T-helper 22 cell (primary cell): ENCODE measurements around the gene AHRR.
"Not testable (repeated sequence)": the region's sequence is repeated elsewhere in the genome, so short reads cannot be mapped to it uniquely, and the experiment has no call there.

Experiments
- DNase-seq: peaks from one replicate; pipeline ENCODE4 v3.0.0-alpha.2; 2020; ENCODE audit warnings: low read depth

AHRR gene

DNA sequence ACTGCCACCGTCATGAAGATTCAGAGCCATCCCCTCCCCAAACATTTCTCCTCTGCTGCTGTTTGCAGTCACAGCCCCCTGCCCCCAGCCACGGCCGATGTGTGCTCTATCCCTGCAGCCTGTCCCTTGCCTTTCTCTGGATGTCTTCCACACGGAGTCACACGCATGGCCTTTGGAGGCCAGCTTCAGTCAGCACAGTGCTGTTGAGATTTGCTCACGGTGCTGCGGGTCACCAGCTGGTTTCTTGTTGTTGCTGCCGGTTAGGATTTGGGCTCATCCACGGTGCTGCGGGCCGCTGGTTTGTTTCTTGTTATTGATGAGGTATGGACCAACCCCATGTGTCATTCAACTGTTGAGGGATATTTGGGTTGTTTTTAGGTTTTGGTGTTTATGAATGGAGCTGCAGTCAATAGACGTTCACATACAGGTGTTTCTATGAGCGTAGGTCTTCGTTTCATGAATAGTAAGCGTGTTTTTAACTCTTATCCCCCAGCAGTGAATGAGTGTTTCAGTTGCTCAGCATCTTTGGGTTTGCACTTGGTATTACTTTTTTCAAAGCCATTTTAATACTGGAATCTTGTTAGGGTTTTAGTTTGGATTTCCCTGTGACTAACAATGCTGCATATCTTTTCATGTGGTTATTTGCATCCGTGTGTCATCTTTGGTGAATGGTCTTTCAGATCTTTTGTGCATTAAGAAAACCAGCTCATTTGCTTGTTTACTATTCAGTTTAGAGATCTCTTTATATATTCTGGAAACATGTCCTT, 57.6 kb downstream of the AHRR start:
- no peak for DNase-seq

DNA sequence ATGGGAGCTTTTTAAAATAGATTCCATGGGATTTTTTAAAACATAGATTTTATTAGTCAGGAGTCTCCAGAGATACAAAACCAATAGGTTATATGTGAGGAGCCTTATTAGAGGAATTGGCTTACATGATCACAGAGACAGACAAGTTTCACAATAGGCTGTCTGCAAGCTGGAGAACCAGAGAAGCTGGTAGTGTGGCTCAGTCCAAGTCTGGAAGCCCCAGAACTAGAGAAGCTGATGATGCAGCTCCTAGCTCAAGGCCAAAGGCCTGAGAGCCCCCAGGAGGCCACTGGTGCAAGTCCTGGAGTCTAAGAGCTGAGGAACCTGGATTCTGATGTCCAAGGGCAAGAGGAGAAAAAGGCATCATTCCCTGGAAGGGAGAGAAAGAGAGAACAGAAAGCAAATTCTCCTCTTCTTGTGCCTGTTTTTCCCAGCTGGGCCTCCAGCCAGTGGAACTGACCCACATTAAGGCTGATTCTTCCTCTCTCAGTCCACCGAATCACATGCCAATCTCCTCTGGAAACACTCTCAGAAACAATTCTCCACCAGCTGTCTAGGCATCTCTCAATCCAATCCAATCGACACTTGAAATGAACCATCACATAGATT, 59.3 kb downstream of the AHRR start:
- no peak for DNase-seq

DNA sequence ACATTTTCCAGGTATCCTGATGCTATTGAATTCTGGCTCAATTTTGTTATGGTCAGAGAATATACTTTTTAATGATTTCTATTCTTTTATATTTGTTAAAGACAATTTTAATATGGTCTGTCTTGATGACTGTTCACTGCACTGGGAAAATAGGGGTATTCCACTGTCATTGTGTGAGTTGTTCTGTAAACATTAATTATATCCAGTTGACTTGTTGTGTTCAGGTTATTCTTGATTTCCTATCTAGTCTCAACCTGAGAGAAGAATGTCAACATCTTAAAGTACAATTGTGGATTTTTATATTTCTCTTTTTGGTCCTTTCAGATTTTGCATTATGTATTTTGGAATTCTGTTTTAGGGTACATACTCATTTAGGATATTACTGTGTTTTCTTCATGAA, 61.6 kb downstream of the AHRR start:
- no peak for DNase-seq

- DNase-seq, result no peak
Observed at GRCh38 chr5:383621-384020, 62.1 kb downstream of the AHRR start.

DNA sequence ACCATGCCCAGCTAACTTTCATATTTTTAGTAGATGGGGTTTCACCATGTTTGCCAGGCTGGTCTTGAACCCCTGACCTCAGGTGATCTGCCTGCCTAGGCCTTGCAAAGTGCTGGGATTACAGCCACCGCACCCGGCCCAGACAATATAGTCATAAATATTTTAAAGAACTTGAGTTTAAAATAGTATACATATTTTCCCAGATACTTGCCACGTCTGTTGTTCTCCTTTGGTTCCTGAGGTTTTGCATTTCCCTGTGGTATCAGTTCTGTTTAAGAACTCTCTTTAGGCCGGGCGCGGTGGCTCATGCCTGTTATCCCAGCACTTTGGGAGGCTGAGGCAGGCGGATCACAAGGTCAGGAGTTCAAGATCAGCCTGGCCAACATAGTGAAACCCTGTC, 63.1 kb downstream of the AHRR start:
- not testable (repeated sequence) for DNase-seq

DNA sequence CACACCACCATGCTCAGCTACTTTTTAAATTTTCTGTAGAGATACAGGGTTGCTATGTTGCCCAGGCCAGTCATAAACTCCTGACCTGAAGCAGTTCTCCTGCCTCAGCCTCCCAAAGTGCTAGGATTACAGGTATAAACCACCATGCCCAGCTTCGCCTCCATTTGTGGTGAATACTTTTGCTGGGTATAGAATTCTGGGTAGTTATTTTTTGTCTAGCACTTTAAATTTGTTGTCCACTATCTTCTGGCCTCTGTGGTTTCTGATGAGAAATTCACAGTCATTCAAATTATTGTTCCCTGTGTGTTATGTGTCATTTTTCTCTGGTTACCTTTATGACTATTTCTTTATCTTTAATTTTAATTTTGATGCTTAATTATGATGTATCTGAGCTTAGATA, 63.8 kb downstream of the AHRR start:
- DNase-seq, result no peak

DNA sequence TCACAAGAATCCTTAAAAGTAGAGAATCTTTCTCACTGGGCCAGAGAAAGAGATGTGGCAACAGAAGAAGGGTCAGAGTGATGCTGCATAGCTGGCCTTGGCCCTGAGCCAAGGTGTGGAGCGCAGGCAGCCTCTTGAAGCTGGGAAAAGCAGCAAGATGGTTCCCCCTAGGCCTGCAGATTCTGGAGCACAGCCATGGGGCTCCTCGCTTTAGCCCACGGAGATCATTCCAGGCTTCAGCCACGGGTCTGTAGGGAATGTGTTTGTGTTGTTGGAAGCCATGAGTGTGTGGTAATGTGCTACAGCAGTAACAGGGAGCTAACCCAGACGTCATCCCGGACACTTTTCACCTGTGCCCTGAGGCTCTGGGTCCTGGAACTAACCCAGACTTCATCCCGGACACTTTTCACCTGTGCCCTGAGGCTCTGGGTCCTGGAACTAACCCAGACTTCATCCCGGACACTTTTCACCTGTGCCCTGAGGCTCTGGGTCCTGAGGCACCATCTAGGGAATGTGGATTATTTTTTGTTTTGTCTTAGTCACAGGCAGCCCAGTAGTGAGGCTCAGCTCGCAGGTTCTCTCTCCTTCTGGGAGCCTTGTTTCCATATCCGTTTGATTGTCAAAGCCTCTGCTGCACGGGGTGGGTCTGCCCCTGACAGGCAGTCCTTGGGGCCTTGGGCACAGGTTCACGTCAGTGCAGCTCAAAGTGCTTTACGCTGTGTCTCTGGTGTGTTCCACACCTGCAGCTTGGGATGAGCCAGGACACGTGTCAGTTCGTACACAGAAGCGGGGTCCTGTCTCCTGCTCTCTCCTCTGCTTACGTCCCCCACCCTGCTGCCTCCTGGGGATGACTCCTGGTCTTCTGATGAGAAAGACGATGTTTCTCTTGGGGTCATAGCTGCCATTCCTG, 65.2 kb downstream of the AHRR start:
- DNase-seq, result no peak

- DNase-seq, result no peak
Observed at GRCh38 chr5:387491-388265, 66.2 kb downstream of the AHRR start.

DNA sequence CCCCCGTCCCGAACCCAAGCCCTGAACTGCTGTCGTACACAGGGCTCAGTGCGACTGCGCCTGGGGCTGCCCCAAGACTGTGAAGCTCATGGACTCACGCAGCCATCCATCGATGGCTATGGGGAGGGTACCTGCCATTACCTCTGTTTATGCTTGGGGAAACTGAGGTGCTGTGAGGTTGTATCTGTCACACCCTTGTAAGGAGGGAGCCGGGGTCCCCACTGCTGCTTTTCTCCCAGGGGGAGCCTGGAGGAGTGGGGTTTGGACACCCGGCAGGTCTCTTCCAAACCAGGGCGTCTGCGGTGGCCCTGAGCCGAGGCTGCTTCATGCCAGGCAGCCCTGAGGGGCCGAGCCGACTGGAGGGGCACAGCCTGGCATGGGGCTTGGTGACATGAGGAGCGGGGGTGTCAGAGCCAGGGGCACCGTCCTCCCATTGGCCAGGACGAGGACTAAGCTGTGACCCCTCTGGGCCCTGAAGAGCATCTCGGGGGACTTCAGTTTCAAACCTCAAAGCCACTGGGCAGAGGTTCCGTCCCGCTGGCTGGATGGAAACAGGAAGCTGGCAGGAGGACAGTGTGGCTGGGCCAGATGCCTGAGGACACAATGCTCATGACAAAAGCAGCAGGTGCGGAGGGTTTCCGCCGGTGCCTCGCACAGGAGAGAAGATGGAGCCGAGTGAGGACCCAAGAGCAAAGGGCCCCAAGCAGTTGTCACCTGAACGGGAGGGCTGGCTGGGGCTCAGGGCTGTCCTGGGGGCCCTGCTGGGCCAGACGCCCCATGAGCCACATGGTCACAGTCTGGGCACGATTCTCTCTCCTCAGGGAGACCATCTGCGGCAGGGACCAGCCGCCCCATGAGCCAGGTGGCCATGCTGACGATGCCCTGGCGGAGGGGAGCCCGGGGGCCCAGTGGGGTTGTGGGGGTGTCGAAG, 67.0 kb downstream of the AHRR start:
- no peak for DNase-seq

DNA sequence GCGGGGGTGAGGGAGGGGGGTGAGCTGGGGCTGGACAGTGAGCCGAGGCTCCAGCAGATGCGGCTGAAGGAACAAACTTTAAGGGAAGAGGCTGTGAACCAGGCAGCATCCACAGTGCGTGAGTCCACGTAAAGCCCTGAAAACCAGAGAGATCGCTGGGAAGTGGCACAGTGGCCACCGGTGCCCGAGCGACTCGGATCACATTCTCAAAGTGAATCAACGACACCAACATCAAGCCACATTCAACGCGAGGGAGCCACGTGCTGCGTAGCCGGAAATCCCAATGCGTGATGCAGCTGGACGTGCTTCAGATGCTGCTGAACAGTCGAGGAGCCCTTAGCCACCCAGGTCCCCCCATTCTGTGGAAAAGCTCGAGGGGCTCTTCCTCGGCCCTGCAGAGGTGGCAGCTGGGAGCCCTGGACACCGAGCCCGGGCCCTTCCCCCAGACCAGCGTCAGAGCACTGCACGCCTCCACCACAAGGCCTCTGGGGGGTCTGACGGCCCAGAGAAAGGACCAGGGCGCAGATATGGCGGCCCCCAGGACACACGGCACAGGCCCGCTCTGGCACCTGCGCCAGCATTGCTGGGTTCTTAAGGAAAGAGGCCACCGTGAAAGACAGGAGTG, 67.8 kb downstream of the AHRR start:
- DNase-seq, result no peak

GRCh38 chr5:389891-390622, 68.5 kb downstream of the AHRR start:
- DNase-seq, result no peak

DNA sequence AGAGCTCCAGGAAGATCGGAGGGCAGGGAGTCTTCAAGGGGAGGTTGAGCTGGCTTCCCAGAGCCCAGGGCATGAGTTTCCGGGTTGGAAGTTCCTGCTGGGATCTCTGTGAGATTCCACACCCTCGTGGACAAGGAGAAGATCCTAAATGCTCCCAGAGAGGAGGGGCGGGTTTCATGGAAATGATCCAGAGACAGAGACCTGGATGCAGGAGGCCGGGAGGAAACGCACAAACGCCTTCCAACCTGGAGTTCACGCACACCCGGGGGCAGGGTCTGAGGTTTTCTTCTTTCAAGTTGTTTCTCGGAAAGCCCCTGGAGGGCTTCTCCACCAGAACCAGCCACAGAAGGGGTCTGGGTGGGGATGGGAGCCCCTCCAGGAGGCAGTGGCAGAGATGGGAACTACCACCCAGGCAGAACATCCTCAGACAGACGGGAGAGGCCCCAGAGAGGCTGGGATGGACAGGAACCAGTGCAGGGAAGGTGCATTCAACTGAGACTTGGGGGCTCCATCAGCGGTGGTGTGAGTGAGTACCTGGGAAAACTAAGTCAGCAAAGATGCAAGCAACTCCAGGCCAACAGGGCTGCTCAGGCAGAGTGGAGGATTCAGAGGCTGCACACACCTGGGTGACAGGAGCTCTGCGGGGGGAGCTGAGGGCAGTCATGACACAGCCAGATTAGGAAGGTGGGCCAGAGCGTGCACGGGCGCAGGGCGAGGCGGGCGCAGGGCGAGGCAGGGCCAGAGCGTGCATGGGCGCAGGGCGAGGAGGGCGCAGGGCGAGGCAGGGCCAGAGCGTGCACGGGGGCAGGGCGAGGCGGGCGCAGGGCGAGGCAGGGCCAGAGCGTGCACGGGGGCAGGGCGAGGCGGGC, 69.3 kb downstream of the AHRR start:
- no peak for DNase-seq

GRCh38 chr5:392431-392988, 71.0 kb downstream of the AHRR start:
- peak; percentile 59 for DNase-seq

- DNase-seq, result no peak
Observed at GRCh38 chr5:393846-394275, 72.3 kb downstream of the AHRR start.

- DNase-seq, result no peak
Observed at GRCh38 chr5:394671-395155, 73.2 kb downstream of the AHRR start.

DNA sequence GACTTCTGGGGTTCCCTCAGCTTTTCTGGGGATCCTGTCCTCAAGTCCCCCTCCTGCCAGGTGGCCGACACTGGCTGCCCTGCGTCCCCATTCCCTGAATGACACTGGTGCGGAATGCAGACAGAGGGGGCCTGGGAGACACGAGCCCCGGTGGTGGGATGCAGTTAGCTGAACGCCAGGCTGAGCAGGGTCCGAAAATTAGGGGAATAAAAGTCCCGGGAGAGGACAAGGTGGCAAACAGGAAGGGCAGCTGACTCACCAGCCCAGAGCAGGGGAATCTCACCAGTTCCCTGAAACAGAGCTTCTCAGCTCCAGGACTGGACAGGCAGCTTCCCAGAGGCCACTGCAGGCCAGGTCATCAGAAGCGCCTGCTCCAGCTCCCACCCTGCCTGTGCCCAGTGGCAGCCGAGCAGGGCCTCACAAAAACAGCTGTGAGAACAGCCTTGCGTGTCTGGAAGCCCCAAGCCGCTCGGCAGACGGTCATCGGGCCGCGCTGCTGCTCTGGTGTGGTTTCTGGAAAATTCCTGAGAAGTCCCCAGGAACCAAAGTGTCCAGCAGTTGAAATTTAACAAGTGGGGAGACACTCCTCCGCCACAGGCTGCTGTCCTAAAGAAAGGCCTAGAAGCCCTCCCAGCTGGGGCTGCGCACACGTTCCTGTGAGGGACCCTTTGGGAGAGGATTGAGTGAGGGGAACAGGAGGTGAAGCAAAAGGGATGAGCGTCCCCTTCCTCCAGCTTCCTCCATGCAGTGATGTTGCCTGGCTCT, 73.8 kb downstream of the AHRR start:
- DNase-seq, result no peak

- no peak for DNase-seq
Observed at GRCh38 chr5:395921-396530, 74.5 kb downstream of the AHRR start.
